HepG2 (cell line): ENCODE results near the gene ZNF277. TPM values are rescaled to one million over a fixed set of nuclear protein-coding genes. Genes with fewer than 3 reads are reported as not detected.

Experiments
- ATAC-seq: fragments of 200-7000 bp; cut with Tn5 transposase; 3 replicates; pipeline ENCODE4 v1.9.1; 2020; ENCODE audit warnings: mild to moderate bottlenecking, moderate library complexity
- BruUV-seq: library from RNA; stranded (reverse); fragments of 400-500 nt; replicated peaks from 2 replicates; lab custom pipeline; 2021; lab: Mats Ljungman, UMichigan
- CTCF ChIA-PET: fragments of 300-600 bp; formaldehyde crosslinking; extraction: SDS; loops from one replicate; lab custom pipeline; 2021; ENCODE audit warnings: low total read pairs, inconsistent platforms, low intra/inter-chr PET ratio; lab: Yijun Ruan, JAX
- POLR2A ChIA-PET: fragments of 350-600 bp; sonication (Branson Sonifier 250); formaldehyde crosslinking; loops from one replicate; lab custom pipeline; 2020; ENCODE audit warnings: antibody characterized with exemption, inconsistent platforms; lab: Yijun Ruan, JAX
- DNase-seq: peaks from one replicate; pipeline ENCODE4 v3.0.0-alpha.2; 2015; ENCODE audit warnings: low spot score
- FAIRE-seq: peaks from 3 replicates; lab custom pipeline; 2011; peaks lifted over from hg19 to GRCh38; lab: Jason Lieb, UNC
- H2AFZ ChIP-seq: one replicate; pipeline ENCODE4 v1.6.1; 2011; ENCODE audit warnings: low read length, inconsistent platforms
- H3K27ac ChIP-seq: fragments of 300-600 bp; 3 replicates; pipeline ENCODE4 v1.8.0; 2011; ENCODE audit warnings: mixed run types, mild to moderate bottlenecking, mixed read lengths, low read length, inconsistent platforms; ENCODE audit not compliant: insufficient read depth; ENCODE audit errors: extremely low read length
- H3K27me3 ChIP-seq, 2 experiments: fragments of 200-600 bp in 1 of 2; 2 replicates in 1 of 2; 3 replicates in 1 of 2; pipeline versions ENCODE4 v1.6.0 to v1.8.0; 2011; ENCODE audit warnings: low read length in 2 of 2, mild to moderate bottlenecking in 2 of 2, moderate library complexity in 2 of 2, inconsistent platforms in 1 of 2; ENCODE audit not compliant: insufficient read depth in 2 of 2, control insufficient read depth in 1 of 2
- H3K36me3 ChIP-seq, 2 experiments: fragments of 200-600 bp in 1 of 2; replicated peaks in 1 of 2; 2 replicates in 1 of 2; 3 replicates in 1 of 2; pipeline versions ENCODE4 v1.5.1 to v1.8.0; 2011; ENCODE audit warnings: low read length in 2 of 2, inconsistent platforms in 1 of 2; ENCODE audit not compliant: insufficient read depth in 2 of 2, control insufficient read depth in 1 of 2
- H3K4me1 ChIP-seq: 2 replicates; pipeline ENCODE4 v1.5.1; 2012; ENCODE audit warnings: low read length, inconsistent platforms; ENCODE audit not compliant: insufficient read depth
- H3K4me2 ChIP-seq: 2 replicates; pipeline ENCODE4 v1.6.0; 2011; ENCODE audit warnings: low read depth, low read length, inconsistent platforms
- H3K4me3 ChIP-seq, 3 experiments: fragments of 200-600 bp in 1 of 3; sonication (generic), shearing (Covaris generic) in 1 of 3; replicated peaks in 1 of 3; 2 replicates each; pipeline ENCODE4 v1.5.1; 2011 to 2016; ENCODE audit warnings: low read length in 3 of 3, inconsistent platforms in 2 of 3, low read depth in 2 of 3, mild to moderate bottlenecking in 2 of 3, control low read depth in 1 of 3, mixed read lengths in 1 of 3; ENCODE audit not compliant: insufficient read depth in 1 of 3
- H3K79me2 ChIP-seq: one replicate; pipeline ENCODE4 v1.6.1; 2011; ENCODE audit warnings: low read length, inconsistent platforms; ENCODE audit not compliant: insufficient read depth
- H3K9ac ChIP-seq: 2 replicates; pipeline ENCODE4 v1.6.0; 2011; ENCODE audit warnings: mild to moderate bottlenecking, low read depth, low read length, inconsistent platforms; ENCODE audit not compliant: insufficient read depth
- H3K9me3 ChIP-seq: 2 replicates; pipeline ENCODE4 v1.5.1; 2012; ENCODE audit warnings: mild to moderate bottlenecking, low read length
- H4K20me1 ChIP-seq: 2 replicates; pipeline ENCODE4 v1.6.0; 2011; ENCODE audit warnings: inconsistent platforms, mild to moderate bottlenecking, low read length, moderate library complexity; ENCODE audit not compliant: insufficient read depth
- GTF2F1 ChIP-seq: fragments of 150-350 bp; IDR thresholded peaks from 2 replicates; pipeline ENCODE4 v1.6.1; 2014; ENCODE audit warnings: low read length
- NR2C2 ChIP-seq: sonication (generic); formaldehyde crosslinking; IDR thresholded peaks from 2 replicates; pipeline ENCODE4 v1.4.0; 2020; ENCODE audit warnings: missing genetic modification reagents, mild to moderate bottlenecking, moderate library complexity, borderline replicate concordance
- SETDB1 ChIP-seq: sonication (generic); formaldehyde crosslinking; IDR thresholded peaks from 2 replicates; pipeline ENCODE4 v1.5.1; 2020; ENCODE audit warnings: missing genetic modification reagents, mild to moderate bottlenecking, borderline replicate concordance
- ZC3H13 ChIP-seq: sonication (generic); formaldehyde crosslinking; IDR thresholded peaks from 2 replicates; pipeline ENCODE4 v1.8.1; 2023; ENCODE audit warnings: mild to moderate bottlenecking, missing genetic modification reagents, moderate library complexity
- ZNF484 ChIP-seq: sonication (generic); formaldehyde crosslinking; IDR thresholded peaks from 2 replicates; pipeline ENCODE4 v1.5.1; 2020; ENCODE audit warnings: mild to moderate bottlenecking, low read depth, missing genetic modification reagents, borderline replicate concordance
- ZNF772 ChIP-seq: sonication (generic); formaldehyde crosslinking; IDR thresholded peaks from 2 replicates; pipeline ENCODE4 v1.5.0; 2020; ENCODE audit warnings: mild to moderate bottlenecking, missing genetic modification reagents
- WGBS: methylation state at CpG from one replicate; pipeline ENCODE4 v1.1.6; 2017; ENCODE audit warnings: low lambda C conversion rate; 5-methylcytosine and 5-hydroxymethylcytosine counted together
- in situ Hi-C: cut with HindIII; loops from 2 replicates; pipeline ENCODE4 v1.10.0; 2017; ENCODE audit warnings: low pct_unique_long_range_greater_than_20kb; ENCODE audit not compliant: extremely low pct_ligation_motif_present
- intact Hi-C: fragments of 100-400 bp; cut with micrococcal nuclease; formaldehyde crosslinking; loops from one replicate; pipeline ENCODE4 v1.10.0; 2022; ENCODE audit not compliant: unreplicated experiment
- polyA plus RNA-seq, 8 experiments: library from polyadenylated mRNA; depleted of rRNA in 3 of 8; stranded (reverse) in 7 of 8; unstranded in 1 of 8; fragments of >200 nt; fragmentation: Illumina TruSeq in 4 of 8; extraction: Trizol in 4 of 8; gene quantifications; 2 replicates each; pipeline versions ENCODE4 v1.2.1 to v1.2.3, GENCODE V29; 2011 to 2016; ENCODE audit warnings: low read depth in 4 of 8, missing spikeins in 1 of 8, mixed read lengths in 1 of 8; ENCODE audit not compliant: insufficient read depth in 1 of 8
- total RNA-seq, 5 experiments: library from RNA; depleted of rRNA; stranded (reverse); fragments of >200 nt; fragmentation: Illumina TruSeq; extraction: Trizol; gene quantifications; 2 replicates each; pipeline ENCODE4 v1.2.3, GENCODE V29; 2016; ENCODE audit warnings: low read depth in 1 of 5
- TF ChIP-seq, protein P1 (sequence below): sonication (generic); formaldehyde crosslinking; IDR thresholded peaks from 2 replicates; pipeline ENCODE4 v1.4.0; 2020; ENCODE audit warnings: missing genetic modification reagents
- TF ChIP-seq, protein P2 (sequence below): sonication (generic); formaldehyde crosslinking; IDR thresholded peaks from 2 replicates; pipeline ENCODE4 v1.5.0; 2020; ENCODE audit warnings: mild to moderate bottlenecking, missing genetic modification reagents
- TF ChIP-seq, protein P3 (sequence below): sonication (generic); formaldehyde crosslinking; IDR thresholded peaks from 2 replicates; pipeline ENCODE4 v1.4.0; 2020; ENCODE audit warnings: missing genetic modification reagents

Gene ZNF277
- total and polyA plus RNA-seq, 2 of the 13 experiments (the other 11 are each of a cell fraction or from before 2014, with no cell fraction given): 29.1 to 30.1 TPM

DNA sequence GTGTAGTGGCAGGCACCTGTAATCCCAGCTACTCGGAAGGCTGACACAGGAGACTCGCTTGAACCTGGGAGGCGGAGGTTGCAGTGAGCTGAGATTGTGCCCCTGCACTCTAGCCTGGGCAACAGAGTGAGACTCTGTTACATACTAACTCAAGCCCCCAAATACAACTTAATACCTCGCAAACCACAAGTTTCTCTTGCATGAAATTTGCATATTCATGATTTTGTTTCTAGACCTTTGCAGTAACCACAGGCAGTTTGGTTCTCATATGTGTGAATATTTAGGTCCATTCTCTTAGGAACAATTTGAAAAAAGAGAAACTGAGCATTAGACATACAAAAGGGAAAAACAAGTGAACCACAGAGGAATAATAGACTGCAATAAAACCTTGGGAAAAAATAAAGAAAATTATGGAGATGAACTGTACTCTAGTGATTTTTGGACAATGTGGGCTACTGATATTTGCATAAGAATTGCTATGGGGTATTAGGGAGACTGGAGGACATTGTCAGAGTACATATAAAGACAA lies 77.0 kb downstream of the ZNF277 start:
- no peaks in the 10 kb centered on the region for H3K27me3 ChIP-seq
- in situ Hi-C loops: no loop called here
- H2AFZ ChIP-seq: no peak overlapping the region
- H3K4me1 ChIP-seq: peaks cover 7% of the 10 kb centered on the region; the same call in 1 of the 2 replicates
- no peak overlapping the region for H3K4me3 ChIP-seq
- no peaks in the 10 kb centered on the region for H4K20me1 ChIP-seq
- peaks cover 1 to 9% of the 10 kb centered on the region in 2 experiments; a peak in 4 of 5 replicates for H3K36me3 ChIP-seq
- ChIA-PET POLR2A (no interaction called here), CTCF (no interaction called here)
- no peak overlapping the region for H3K27ac ChIP-seq
- DNase-seq (no peak), ATAC-seq (no peak), FAIRE-seq (no peak)
- WGBS: 95% methylated on average over 4 of the region's 4 CpGs
- no peaks in the 10 kb centered on the region for H3K79me2 ChIP-seq
- BruUV-seq: no TSS peak
- no peaks in the 10 kb centered on the region for H3K9me3 ChIP-seq
- H3K9ac ChIP-seq: no peak overlapping the region
- TF ChIP-seq, protein P1, sequence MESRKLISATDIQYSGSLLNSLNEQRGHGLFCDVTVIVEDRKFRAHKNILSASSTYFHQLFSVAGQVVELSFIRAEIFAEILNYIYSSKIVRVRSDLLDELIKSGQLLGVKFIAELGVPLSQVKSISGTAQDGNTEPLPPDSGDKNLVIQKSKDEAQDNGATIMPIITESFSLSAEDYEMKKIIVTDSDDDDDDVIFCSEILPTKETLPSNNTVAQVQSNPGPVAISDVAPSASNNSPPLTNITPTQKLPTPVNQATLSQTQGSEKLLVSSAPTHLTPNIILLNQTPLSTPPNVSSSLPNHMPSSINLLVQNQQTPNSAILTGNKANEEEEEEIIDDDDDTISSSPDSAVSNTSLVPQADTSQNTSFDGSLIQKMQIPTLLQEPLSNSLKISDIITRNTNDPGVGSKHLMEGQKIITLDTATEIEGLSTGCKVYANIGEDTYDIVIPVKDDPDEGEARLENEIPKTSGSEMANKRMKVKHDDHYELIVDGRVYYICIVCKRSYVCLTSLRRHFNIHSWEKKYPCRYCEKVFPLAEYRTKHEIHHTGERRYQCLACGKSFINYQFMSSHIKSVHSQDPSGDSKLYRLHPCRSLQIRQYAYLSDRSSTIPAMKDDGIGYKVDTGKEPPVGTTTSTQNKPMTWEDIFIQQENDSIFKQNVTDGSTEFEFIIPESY: no peak
- no peak for TF ChIP-seq SETDB1 (CRISPR knock-in tag)
- no peak for TF ChIP-seq NR2C2 (CRISPR knock-in tag)
- TF ChIP-seq, protein P2, sequence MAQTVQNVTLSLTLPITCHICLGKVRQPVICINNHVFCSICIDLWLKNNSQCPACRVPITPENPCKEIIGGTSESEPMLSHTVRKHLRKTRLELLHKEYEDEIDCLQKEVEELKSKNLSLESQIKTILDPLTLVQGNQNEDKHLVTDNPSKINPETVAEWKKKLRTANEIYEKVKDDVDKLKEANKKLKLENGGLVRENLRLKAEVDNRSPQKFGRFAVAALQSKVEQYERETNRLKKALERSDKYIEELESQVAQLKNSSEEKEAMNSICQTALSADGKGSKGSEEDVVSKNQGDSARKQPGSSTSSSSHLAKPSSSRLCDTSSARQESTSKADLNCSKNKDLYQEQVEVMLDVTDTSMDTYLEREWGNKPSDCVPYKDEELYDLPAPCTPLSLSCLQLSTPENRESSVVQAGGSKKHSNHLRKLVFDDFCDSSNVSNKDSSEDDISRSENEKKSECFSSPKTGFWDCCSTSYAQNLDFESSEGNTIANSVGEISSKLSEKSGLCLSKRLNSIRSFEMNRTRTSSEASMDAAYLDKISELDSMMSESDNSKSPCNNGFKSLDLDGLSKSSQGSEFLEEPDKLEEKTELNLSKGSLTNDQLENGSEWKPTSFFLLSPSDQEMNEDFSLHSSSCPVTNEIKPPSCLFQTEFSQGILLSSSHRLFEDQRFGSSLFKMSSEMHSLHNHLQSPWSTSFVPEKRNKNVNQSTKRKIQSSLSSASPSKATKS (CRISPR knock-in tag): no peak
- TF ChIP-seq GTF2F1: no peak
- TF ChIP-seq, protein P3, sequence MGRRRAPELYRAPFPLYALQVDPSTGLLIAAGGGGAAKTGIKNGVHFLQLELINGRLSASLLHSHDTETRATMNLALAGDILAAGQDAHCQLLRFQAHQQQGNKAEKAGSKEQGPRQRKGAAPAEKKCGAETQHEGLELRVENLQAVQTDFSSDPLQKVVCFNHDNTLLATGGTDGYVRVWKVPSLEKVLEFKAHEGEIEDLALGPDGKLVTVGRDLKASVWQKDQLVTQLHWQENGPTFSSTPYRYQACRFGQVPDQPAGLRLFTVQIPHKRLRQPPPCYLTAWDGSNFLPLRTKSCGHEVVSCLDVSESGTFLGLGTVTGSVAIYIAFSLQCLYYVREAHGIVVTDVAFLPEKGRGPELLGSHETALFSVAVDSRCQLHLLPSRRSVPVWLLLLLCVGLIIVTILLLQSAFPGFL (CRISPR knock-in tag): no peak
- no peak for TF ChIP-seq ZNF484 (CRISPR knock-in tag)
- TF ChIP-seq ZC3H13: no peak
- no peak for TF ChIP-seq ZNF772 (CRISPR knock-in tag)
- no peak overlapping the region for H3K4me2 ChIP-seq
- intact Hi-C loops: no loop called here
